NCI-H2029 (cell line): ENCODE measurements around the gene UBE2E1.
A peak's percentile ranks its signal among the peaks of the same experiment; 100 is the strongest.
"Not testable (repeated sequence)": the region's sequence is repeated elsewhere in the genome, so short reads cannot be mapped to it uniquely, and the experiment has no call there.

Experiments
- DNase-seq: peaks from one replicate; lab custom pipeline; 2025; lab: John Stamatoyannopoulos, UW

Gene UBE2E1

DNA sequence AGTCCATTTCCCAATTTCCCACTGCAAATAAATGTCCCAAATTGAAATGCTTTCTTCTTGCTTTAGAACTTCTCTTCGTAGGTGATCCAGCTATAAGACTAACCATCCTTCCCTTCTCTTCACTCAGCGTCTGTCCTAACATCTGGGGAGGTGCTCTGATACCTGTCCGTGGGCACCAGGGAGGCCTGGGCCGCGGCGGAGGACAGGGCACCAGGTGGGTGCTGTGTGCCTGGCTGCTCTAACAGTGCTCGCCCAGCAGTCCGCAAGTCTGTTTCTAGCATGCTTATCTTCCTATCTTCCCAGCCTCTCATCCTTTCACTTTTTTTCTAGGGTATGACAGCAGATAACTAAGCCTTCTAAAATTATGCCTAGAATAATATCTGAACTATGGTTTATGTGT, 73.7 kb downstream of the UBE2E1 start:
- DNase-seq: no peak

DNA sequence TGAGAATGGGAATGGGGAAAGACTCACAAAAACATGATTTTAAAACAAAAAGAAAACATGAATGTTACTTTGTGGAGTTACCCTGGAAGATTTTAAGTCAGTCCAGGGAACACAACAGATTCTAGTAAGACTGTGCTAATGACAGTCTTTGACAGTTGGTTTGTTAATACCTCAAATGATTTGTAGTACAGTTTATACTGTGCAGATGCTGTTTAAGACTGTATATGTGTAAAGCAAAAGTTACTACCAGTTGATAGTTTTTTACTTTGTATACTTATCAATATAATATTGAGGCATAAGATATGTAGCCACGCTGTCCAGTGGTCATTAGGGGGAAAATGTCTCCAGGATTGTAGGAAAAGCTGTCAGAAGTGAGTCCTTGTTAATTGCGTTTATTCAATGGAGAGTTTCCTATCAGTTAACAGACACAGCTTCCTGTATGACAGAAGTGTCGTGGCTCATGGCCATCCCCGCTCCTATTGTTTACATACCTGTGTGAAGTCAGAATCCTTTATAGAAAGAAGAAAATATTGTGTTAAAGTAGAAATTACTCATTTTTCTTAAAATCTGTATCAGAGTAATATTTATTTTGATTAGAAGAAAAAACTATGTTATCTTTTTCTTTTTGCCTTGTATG, 75.1 kb downstream of the UBE2E1 start:
- DNase-seq: peak; percentile 71

DNA sequence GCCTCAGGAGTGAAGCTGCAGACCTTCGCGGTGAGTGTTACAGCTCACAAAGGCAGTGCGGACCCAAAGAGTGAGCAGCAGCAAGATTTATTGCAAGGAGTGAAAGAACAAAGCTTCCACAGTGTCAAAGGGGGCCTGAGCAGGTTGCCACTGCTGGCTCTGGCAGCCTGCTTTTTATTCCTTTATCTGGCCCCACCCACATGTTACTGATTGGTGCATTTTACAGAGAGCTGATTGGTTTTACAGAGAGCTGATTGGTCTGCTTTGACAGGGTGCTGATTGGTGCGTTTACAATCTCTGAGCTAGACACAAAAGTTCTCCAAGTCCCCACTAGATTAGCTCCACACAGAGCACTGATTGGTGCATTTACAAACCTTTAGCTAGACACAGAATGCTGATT, 76.2 kb downstream of the UBE2E1 start:
- DNase-seq: not testable (repeated sequence)

DNA sequence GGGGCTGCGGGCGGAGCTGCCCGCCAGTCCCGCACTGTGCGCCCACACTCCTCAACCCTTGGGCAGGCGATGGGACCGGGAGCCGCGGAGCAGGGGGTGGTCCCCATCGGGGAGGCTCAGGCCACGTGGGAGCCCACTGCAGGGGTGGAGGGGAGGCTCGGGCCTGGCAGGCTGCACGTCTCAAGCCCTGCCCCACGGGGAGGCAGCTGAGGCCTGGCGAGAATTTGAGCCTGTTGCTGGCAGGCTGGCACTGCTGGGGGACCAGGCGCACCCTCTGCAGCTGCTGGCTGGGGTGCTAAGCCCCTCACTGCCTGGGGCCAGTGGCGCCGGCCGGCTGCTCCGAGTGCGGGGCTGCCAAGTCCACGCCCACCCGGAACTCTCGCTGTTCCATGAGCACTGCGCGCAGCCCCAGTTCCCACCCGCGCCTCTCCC, 76.7 kb downstream of the UBE2E1 start:
- DNase-seq: no peak

DNA sequence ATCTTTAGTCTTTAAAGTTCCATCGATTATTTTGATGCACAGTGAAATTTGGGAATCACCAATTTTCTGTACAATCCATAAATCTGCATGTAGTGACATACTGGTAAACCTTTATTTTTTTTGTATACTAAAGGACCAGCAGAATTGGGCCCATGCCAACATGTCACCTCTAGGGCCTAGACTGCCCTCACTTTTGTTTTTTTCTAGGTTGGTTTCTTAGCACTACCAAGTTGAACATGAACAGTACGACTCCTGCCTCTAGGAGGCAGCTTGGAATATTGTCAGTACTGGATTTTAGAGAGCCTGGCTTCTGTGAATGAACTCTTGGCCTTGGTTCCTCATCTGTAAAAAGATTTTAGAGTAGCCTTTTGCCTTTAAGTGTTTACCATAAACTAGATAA, 78.7 kb downstream of the UBE2E1 start:
- no peak for DNase-seq

DNA sequence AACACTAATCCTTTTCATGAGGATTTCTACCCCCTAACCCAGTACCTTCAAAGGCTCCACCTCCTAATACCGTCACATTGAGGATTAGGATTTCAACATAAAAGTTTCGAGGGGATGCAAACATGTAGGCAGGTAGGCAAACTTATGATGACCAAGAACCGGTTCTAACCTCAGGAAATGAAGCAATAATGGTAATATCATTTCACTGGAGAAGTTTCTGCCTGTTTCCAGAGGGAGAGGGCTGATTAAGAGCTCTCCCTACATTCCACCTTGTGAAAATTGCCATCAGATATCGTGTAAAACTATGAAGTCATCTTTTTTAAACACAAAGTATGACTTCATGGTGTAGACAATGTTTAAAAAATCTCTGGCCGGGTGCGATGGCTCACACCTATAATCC, 79.5 kb downstream of the UBE2E1 start:
- no peak for DNase-seq

DNA sequence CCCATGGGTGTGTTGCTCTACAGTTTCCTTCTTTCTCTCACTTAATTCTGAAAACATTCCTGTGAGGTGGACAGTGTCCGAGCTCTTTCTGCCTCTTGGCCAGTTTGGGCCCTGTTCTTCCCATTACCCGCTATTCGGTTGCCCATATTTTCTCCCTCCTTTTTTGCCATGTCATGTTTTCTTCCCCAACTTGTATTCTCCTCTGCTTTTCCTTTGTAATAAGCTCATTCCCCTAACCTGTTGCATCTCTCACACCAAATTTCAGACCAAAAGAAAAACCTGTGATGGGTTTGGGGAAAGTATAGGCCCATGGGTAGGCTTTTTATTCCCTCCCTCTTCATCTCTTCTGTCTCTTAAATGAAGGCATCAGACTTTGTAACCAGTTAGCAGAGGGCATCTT, 80.6 kb downstream of the UBE2E1 start:
- DNase-seq: no peak

DNA sequence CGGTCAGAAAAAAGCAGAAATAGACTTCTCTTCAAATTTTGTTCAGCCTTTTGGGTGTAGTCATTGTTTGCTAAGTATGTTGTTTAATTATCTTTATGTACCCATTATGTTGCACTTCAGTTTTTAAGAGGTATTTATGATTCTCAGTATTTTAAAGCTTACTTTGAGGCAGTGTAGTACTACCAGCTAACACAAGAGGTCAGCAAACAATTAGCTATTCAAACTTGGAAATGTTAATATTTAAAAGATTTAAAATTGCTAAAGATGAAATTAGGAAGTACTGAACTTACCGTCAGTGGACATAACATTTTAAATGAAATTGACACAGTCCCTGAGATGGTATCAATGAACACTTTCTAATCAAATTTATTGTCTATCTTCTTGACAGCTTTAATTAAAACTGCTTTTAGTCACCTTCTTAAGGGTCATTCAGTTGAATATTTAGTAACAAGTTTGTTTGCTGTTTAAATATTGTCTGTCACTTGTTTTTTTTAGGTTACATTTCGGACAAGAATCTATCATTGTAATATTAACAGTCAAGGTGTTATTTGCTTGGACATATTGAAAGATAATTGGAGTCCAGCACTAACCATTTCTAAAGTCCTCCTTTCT, 83.0 kb downstream of the UBE2E1 start:
- no peak for DNase-seq

DNA sequence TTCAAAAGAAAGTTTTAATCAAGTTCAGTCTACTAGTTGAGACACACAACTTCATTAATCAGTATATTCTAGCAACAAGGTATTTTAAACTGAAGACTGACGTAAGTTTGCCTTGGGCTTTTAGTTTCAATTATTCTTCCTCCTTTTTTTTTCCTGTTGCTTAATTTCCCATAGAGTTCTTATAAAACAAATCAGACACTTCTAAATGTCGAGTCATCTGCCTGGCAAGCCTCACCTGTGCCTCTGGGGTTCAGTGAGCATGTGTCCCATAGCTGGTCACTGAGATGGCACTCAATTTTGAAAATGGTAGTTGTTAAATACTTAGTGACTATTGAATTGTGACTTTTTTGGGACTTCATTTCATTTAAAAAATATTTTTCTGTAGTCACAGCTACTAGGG, 83.6 kb downstream of the UBE2E1 start:
- DNase-seq: no peak

DNA sequence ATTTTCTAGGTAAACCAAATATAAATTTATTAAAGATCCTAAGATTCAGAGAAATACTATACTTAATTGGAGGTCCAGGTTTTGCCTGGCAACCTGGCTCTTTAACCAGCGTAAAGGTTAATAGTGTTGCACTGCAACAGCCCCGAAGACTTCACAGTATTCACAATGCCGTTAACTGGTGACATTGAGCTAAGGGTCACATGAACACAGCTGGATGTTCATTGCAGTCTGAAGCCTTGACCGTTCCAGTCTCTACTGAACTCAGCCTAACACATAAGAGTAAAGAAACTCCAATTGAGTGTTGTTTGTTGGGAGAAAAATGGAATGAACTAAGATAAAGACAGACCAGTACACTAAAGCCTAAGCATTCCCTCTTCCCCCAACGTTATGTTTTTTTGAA, 84.2 kb downstream of the UBE2E1 start:
- no peak for DNase-seq

DNA sequence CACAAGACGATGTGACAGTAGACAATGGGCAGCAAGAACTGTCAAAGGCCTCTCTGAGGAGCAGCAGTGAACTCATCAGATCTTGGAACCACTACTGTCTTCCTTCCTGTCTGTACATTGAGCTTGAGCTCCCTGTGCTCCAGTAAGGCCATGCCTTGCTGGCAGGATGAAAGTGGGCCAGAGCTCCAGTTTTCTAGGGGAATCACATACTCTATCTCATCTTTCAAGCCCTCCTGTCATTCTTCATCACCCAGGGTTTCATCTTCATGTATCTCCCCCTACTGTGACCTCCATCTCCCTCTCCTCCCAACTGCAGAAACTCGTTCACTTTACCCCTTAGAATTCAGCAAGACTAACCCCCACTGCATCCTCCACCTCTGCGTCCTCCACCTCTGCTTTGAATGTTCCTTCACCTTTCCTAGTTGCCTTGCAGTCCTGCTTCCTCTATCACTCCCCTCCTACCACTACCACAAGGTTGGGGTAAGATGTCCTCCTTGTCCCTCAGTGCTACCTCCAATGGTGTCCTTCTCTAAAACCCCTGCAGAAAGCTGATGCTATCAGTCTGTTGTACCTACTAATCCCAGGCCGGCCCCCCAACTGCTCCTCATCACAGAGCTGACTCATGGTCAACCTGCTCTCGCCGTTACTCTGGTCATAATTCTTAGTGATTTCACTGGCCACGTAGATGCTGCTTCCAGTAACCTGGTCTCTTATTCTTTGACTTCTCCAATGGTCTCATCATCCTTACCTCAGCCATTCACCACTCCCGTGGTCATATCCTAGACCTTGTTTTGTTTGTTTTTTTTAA, 88.7 kb downstream of the UBE2E1 start:
- no peak for DNase-seq

DNA sequence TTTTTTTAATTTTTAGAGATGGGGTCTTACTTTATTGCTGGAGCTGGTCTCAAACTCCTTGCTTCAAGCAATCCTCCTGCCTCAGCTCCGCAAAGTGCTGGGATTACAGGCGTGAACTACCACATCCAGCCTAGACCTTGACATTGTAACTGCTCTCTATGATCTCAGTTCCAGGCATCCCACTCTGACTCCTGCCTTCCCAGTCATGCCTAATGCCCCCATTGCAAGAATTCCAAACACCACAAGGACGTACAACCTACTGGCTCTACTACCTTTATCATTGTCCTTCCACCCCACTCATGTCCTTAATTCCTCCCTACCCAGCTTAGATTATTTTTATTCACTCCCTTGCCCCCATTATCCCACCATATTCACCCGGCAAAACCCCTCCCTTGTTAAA, 89.4 kb downstream of the UBE2E1 start:
- DNase-seq: no peak

DNA sequence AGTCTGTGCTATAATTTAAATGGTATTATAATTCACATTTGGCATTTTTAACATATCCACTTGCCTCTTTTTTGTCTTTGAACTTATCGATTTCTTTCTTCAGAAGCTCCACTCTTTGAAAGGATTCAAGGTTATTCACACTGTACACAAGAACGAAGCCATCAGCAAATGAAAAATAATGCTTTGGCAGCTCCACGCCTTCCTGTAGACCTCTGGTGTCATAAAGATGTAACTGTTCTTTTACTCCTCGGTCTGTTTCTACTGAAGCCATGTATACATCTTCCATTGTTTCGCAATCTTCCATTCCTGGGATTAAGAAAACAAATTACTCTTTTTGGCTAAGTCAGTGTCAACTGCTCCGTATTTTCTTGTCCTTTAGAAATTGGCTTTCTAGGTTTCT, 95.0 kb downstream of the UBE2E1 start:
- DNase-seq: no peak

DNA sequence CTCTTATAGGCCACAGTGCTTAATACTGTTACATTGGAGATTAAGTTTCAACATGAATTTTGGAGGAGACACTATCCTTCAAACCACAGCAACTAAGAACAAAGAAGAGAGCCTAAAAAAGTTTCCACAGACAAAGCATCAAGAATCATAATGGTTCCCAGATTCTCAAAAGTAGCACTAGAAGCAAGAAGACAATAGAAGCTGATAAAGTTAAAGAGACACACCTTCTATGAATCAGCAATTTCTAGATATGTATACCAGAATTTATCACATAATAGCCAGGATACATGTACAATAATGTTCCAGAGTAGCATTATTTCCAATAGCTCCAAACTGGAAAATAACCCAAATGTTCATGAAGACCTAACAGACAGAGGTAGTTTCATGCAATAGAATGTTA, 98.8 kb downstream of the UBE2E1 start:
- no peak for DNase-seq

DNA sequence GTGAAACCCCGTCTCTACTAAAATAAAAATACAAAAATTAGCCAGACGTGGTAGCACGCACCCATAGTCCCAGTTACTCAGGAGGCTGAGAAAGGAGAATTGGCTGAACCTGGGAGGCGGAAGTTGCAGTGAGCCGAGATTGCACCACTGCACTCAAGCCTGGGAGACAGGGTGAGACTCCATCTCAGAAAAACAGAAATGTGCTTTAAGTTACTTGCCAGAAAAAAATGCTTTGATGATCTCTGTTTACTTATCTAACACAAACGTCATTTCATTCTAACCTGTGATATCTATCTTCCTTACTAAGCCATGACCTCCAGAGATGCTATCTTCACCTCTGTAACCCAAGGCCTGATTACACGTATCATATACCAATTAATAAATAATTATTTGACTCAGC, 103.6 kb downstream of the UBE2E1 start:
- DNase-seq: no peak

DNA sequence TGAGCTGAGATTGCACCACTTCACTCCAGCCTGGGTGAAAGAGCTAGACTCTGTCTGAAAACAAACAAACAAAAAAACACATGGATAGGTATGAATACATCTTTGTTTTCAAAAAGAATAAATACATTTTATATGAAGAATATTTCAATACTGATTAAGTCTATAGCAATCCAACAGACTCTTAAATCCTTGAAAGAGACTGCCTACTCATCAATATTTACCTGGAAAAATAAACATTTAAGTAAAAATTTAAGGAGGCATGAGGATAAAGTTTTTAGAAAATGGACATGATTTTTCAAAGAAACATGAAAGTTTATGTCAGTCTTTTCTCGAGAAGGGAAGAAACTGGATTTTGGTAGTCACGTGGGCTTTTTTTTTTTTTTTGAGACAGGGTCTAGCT, 105.6 kb downstream of the UBE2E1 start:
- no peak for DNase-seq

DNA sequence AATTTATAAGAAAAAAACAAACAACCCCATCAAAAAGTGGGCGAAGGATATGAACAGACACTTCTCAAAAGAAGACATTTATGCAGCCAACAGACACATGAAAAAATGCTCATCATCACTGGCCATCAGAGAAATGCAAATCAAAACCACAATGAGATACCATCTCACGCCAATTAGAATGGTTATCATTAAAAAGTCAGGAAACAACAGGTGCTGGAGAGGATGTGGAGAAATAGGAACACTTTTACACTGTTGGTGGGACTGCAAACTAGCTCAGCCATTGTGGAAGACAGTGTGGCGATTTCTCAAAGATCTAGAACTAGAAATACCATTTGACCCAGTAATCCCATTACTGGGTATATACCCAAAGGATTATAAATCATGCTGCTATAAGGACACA, 106.6 kb downstream of the UBE2E1 start:
- not testable (repeated sequence) for DNase-seq

DNA sequence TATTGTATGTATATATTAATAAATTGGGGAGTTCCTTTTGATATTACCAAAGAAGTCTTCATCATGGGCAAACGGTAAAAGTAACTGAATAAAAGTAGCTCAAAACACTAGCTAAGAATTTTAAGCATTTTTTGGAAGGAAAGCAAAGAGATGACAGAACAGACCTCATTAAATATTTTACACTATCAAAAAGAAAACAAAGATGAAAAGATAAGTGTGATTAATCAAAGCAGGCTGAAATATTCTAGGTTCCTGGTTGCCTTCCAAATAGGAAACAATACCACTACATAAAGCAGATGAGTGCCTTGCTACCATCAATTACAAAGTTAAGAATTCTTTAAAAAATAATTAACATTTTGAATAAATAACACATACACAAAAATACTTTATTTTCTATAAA, 107.4 kb downstream of the UBE2E1 start:
- no peak for DNase-seq

DNA sequence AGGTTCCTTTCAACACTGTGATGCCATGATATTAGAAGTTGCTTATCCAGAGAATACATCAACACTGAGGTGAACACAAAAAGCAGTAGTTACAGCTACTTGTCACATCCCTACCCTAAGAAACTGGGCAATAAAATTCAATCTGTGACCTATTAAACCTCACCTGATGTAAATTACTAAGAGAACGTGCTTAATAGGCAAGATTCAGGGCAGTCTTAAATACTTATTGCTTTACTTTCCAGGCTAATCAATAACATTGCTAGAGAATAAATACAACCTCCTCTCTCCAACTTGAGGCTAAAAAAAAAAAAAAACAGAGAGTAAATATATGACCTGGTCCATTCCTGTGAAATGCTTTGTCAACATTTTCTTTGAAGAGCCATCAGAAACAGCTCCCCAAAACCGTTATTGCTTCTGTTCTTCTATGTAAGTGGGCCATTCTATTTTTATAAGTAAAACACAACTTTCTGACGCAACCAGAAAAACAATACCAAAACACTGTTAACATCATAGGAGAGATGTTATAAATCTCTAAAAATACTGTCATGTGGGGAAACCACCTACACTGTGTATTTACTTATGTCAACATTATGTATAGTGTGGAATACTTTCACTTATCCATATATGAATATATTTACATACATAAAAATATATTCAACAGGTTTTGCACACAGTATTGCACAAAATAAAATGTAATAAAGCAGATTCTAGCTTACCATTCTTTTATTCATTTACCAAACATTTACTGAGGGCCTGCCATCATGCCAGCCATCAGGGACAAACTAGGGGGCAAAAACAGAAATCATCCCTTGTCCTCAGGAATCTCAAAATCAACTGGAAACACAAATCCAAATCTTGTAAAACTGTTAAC, 108.4 kb downstream of the UBE2E1 start:
- no peak for DNase-seq

DNA sequence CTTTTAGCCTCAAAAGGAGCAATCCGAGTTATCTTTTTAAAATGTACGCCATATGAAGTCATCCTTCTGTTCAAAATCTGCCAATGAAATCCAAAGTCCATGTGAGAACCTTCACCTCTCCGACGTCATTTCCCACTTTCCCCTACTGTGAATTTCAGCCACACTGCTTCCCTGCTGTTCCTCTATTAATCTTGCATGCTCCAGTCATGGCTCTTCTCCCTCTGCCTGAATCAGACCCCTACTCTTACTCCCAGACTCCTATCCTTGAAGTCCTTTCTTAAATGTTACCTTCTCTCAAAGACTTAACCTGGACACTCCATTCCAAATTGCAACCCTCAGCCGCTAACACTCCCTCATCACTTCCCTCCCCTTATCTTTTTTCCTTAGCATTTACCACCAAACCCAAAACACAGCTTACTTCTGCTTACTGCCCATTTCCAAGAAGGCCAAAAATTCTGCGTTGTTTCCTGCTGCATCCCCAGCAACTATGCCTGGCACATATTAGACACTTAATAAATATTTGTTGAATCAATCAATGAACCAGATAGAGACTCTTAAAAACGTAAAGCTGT, 109.9 kb downstream of the UBE2E1 start:
- DNase-seq: no peak

DNA sequence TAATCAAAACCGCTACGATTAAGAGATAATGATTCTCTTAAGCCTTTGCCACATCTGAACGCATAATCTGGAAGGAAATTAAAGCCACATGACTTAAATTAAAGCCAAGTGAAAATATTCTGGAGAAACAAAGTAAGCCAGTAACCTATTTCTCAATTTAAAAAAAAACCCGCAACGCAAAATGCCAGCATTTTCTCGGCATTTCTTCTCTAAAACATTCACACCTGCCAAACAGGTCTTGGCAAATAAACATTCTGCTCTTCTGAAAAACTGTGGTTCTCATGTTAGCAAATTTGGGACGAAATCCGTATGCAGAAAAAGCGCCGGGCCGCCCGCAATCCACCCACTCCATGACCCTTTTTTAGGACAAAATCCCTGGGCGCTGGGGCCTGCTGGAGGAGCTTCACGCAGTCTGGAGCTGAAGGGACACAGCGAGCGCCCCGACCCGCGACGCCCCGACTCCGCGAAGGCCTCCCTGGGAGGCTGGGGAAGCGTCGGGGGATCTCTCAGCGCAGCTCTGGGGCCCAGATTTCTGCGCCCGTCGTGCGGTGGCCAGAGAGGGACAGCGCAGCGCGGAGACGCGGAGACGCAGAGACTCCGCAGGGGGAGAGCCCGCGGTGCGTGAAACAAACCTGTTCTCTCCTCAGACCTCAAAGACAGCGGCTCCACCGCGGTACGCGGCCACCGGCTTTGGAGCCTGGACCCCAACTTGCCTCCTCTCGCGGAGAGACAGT, 110.6 kb downstream of the UBE2E1 start:
- peak; percentile 55 for DNase-seq
